GM12878 (cell line): Measurements from ENCODE around the gene PIP4K2A. TPM values are rescaled to one million over a fixed set of nuclear protein-coding genes. Genes with fewer than 3 reads are reported as not detected.

ENCODE experiments used
- ATAC-seq: fragments of 200-7000 bp; cut with Tn5 transposase; 3 replicates; pipeline ENCODE4 v1.9.1; 2020; ENCODE audit warnings: mild to moderate bottlenecking, moderate library complexity
- BruUV-seq: library from RNA; stranded (reverse); fragments of 400-500 nt; replicated peaks from 2 replicates; lab custom pipeline; 2021; lab: Mats Ljungman, UMichigan
- CTCF ChIA-PET: fragments of 300-600 bp; sonication (Branson Sonifier 250); formaldehyde crosslinking; extraction: SDS; loops from one replicate; lab custom pipeline; 2021; ENCODE audit warnings: inconsistent platforms; lab: Yijun Ruan, JAX
- POLR2A ChIA-PET: fragments of 350-600 bp; formaldehyde crosslinking; extraction: SDS; loops from one replicate; lab custom pipeline; 2021; ENCODE audit warnings: inconsistent platforms; lab: Charles Lee
- RAD21 ChIA-PET: fragments of 300-600 bp; sonication (Branson Sonifier 250); formaldehyde crosslinking; loops from one replicate; lab custom pipeline; 2023; ENCODE audit warnings: antibody characterized with exemption; ENCODE audit not compliant: unreplicated experiment; lab: Charles Lee
- SMC1A ChIA-PET: fragments of 300-600 bp; sonication (Branson Sonifier 250); formaldehyde crosslinking; loops from one replicate; lab custom pipeline; 2023; ENCODE audit not compliant: unreplicated experiment, uncharacterized antibody; lab: Charles Lee
- DNase-seq: peaks from one replicate; pipeline ENCODE4 v3.0.0-alpha.2; 2011; ENCODE audit warnings: low read depth, low spot score
- FAIRE-seq: peaks from 3 replicates; lab custom pipeline; 2011; peaks lifted over from hg19 to GRCh38; lab: Jason Lieb, UNC
- H2AFZ ChIP-seq: 2 replicates; pipeline ENCODE4 v1.6.0; 2011; ENCODE audit warnings: low read depth, low read length, control low read depth; ENCODE audit not compliant: control insufficient read depth
- H3K27ac ChIP-seq: 2 replicates; pipeline ENCODE4 v1.5.1; 2011; ENCODE audit warnings: control low read depth; ENCODE audit not compliant: control insufficient read depth, insufficient read depth
- H3K27me3 ChIP-seq, 2 experiments: replicated peaks in 1 of 2; 2 replicates each; pipeline versions ENCODE4 v1.6.0 to v1.6.1; 2011; ENCODE audit warnings: low read length in 1 of 2; ENCODE audit not compliant: control insufficient read depth in 2 of 2, insufficient read depth in 2 of 2
- H3K36me3 ChIP-seq, 2 experiments: 2 replicates each; pipeline ENCODE4 v1.5.1; 2011; ENCODE audit warnings: low read length in 1 of 2; ENCODE audit not compliant: control insufficient read depth in 2 of 2, insufficient read depth in 2 of 2
- H3K4me1 ChIP-seq: 2 replicates; pipeline ENCODE4 v1.6.1; 2011; ENCODE audit warnings: mild to moderate bottlenecking, low read length, moderate library complexity, mixed read lengths; ENCODE audit not compliant: control insufficient read depth, insufficient read depth
- H3K4me2 ChIP-seq: 2 replicates; pipeline ENCODE4 v1.6.0; 2011; ENCODE audit warnings: control low read depth; ENCODE audit not compliant: control insufficient read depth, insufficient read depth
- H3K4me3 ChIP-seq: fragments of 200-600 bp; sonication (generic); 2 replicates; pipeline ENCODE4 v1.5.1; 2016
- H3K79me2 ChIP-seq: 2 replicates; pipeline ENCODE4 v1.6.0; 2011; ENCODE audit warnings: low read length; ENCODE audit not compliant: control insufficient read depth, insufficient read depth
- H3K9ac ChIP-seq: 2 replicates; pipeline ENCODE4 v1.8.0; 2011; ENCODE audit warnings: low read length, control low read depth, mixed read lengths; ENCODE audit not compliant: control insufficient read depth, insufficient read depth
- H3K9me3 ChIP-seq: replicated peaks from 3 replicates; pipeline ENCODE4 v1.5.1; 2011; ENCODE audit warnings: mild to moderate bottlenecking, low read length; ENCODE audit not compliant: control insufficient read depth, insufficient read depth
- H4K20me1 ChIP-seq: 2 replicates; pipeline ENCODE4 v1.6.0; 2011; ENCODE audit not compliant: control insufficient read depth, insufficient read depth
- DPF2 ChIP-seq: fragments of 450-650 bp; IDR thresholded peaks from 2 replicates; pipeline ENCODE4 v1.6.1; 2017; ENCODE audit warnings: mild to moderate bottlenecking
- EED ChIP-seq: sonication (generic); IDR thresholded peaks from 2 replicates; pipeline ENCODE4 v1.6.1; 2016; ENCODE audit warnings: antibody characterized with exemption, low read depth
- ESRRA ChIP-seq: IDR thresholded peaks from 2 replicates; pipeline ENCODE4 v1.6.1; 2012; ENCODE audit warnings: mild to moderate bottlenecking, low read length, improper control_type of control experiment
- ETV6 ChIP-seq, 2 experiments: fragments of 450-650 bp in 1 of 2; IDR thresholded peaks in 1 of 2; conservative IDR thresholded peaks in 1 of 2; 2 replicates each; pipeline ENCODE4 v1.6.1; 2014; ENCODE audit warnings: antibody characterized with exemption in 1 of 2, borderline replicate concordance in 1 of 2, low read depth in 1 of 2, mild to moderate bottlenecking in 1 of 2, moderate library complexity in 1 of 2
- IKZF2 ChIP-seq, 2 experiments: fragments of 450-650 bp; IDR thresholded peaks; 2 replicates each; pipeline ENCODE4 v1.6.1; 2017; ENCODE audit warnings: mild to moderate bottlenecking in 2 of 2, moderate library complexity in 2 of 2
- MEF2B ChIP-seq: fragments of 450-650 bp; IDR thresholded peaks from 2 replicates; pipeline ENCODE4 v1.6.1; 2018; ENCODE audit warnings: mild to moderate bottlenecking, moderate library complexity; ENCODE audit not compliant: partially characterized antibody, poor library complexity, severe bottlenecking
- POLR2AphosphoS5 ChIP-seq: IDR thresholded peaks from 2 replicates; pipeline ENCODE4 v1.6.1; 2011; ENCODE audit warnings: mild to moderate bottlenecking, low read length, inconsistent platforms
- RB1 ChIP-seq: fragments of 450-650 bp; formaldehyde crosslinking; IDR thresholded peaks from 2 replicates; pipeline ENCODE4 v1.6.1; 2017; ENCODE audit warnings: mild to moderate bottlenecking, borderline replicate concordance
- SPI1 ChIP-seq: IDR thresholded peaks from 2 replicates; pipeline ENCODE4 v1.6.1; 2011; ENCODE audit warnings: low read depth, mild to moderate bottlenecking, low read length, moderate library complexity, borderline replicate concordance; ENCODE audit not compliant: insufficient read depth
- whole genome bisulfite sequencing: methylation state at CpG from one replicate; pipeline ENCODE4 v1.1.6; 2016; ENCODE audit warnings: low lambda C conversion rate; ENCODE audit not compliant: insufficient replicate concordance, insufficient coverage; ENCODE audit errors: missing lambda C conversion rate; 5-methylcytosine and 5-hydroxymethylcytosine counted together
- in situ Hi-C: fragments of 300-500 bp; cut with MboI; formaldehyde crosslinking; loops from 9 replicates; pipeline ENCODE4 v1.14.3; 2018; ENCODE audit warnings: mixed read lengths
- intact Hi-C: fragments of 100-400 bp; cut with micrococcal nuclease; formaldehyde crosslinking; loops from one replicate; pipeline ENCODE4 v1.14.2; 2022; ENCODE audit not compliant: unreplicated experiment
- polyA plus RNA-seq, 11 experiments: library from polyadenylated mRNA; depleted of rRNA in 4 of 11; unstranded in 6 of 11; stranded (reverse) in 5 of 11; fragments of >200 nt; fragmentation: Nextera tagmentation in 4 of 11; fragmentation: Illumina TruSeq in 1 of 11; extraction: Ambion mirVana in 4 of 11; extraction: Trizol in 1 of 11; gene quantifications; 1 replicate in 1 of 11; 2 replicates in 10 of 11; pipeline versions ENCODE4 v1.2.1 to v1.2.3, GENCODE V29; 2011 to 2016; ENCODE audit warnings: inconsistent platforms in 2 of 11, missing spikeins in 2 of 11, low read depth in 1 of 11
- total RNA-seq, 4 experiments: library from RNA; depleted of rRNA in 3 of 4; stranded (reverse); fragments of >200 nt in 3 of 4; fragmentation: Illumina TruSeq in 1 of 4; extraction: Trizol in 1 of 4; gene quantifications; 2 replicates each; pipeline versions ENCODE4 v1.2.1 to v1.2.3, GENCODE V29; 2013 to 2021
- TF ChIP-seq, protein P1 (sequence below): IDR thresholded peaks from 2 replicates; pipeline ENCODE4 v1.6.1; 2012; ENCODE audit warnings: improper control_type of control experiment, low read depth, low read length; ENCODE audit not compliant: insufficient replicate concordance
- TF ChIP-seq, protein P2 (sequence below): fragments of 450-650 bp; IDR thresholded peaks from 2 replicates; pipeline ENCODE4 v1.6.1; 2017; ENCODE audit warnings: mild to moderate bottlenecking, moderate library complexity

Gene PIP4K2A
- total and polyA plus RNA-seq, 10 of the 15 experiments (the other 5 are each of a cell fraction or from before 2014, with no cell fraction given) = 54.3 to 139 (median 84.4) TPM

DNA sequence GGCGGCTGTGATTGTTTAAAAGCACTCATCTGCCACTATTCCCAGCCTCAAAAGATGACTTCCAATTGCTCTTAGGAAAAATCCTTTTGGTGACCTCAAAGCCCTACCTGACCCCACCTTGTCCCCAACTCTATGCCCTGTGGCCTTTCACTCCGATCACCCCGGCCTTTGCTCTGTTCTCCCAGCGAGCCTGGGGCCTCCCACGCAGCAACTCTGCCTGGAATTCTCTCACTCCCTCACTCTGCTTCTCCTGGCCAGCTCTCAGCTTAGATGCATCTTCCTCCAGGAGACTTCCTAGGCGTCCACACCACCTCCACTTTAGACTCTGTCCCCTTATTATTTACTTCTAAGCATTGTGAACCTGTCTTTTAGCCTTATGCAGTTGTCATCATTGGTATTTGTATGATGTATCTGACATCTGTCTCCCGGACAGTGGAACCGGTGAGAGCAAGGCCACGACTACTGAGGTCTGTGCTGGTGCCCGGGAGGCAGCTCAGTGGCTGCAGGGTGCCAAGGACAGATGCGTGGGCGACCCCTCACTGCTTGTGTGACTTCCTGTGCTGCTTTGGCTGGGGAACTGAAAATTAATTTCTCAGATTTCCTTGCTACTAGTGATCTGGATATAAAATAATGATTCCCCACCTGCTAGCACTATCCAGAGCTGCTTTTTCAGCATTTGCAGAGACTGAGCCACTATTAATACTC, 63.0 kb downstream of the PIP4K2A start (continued):
- TF ChIP-seq, protein P1, sequence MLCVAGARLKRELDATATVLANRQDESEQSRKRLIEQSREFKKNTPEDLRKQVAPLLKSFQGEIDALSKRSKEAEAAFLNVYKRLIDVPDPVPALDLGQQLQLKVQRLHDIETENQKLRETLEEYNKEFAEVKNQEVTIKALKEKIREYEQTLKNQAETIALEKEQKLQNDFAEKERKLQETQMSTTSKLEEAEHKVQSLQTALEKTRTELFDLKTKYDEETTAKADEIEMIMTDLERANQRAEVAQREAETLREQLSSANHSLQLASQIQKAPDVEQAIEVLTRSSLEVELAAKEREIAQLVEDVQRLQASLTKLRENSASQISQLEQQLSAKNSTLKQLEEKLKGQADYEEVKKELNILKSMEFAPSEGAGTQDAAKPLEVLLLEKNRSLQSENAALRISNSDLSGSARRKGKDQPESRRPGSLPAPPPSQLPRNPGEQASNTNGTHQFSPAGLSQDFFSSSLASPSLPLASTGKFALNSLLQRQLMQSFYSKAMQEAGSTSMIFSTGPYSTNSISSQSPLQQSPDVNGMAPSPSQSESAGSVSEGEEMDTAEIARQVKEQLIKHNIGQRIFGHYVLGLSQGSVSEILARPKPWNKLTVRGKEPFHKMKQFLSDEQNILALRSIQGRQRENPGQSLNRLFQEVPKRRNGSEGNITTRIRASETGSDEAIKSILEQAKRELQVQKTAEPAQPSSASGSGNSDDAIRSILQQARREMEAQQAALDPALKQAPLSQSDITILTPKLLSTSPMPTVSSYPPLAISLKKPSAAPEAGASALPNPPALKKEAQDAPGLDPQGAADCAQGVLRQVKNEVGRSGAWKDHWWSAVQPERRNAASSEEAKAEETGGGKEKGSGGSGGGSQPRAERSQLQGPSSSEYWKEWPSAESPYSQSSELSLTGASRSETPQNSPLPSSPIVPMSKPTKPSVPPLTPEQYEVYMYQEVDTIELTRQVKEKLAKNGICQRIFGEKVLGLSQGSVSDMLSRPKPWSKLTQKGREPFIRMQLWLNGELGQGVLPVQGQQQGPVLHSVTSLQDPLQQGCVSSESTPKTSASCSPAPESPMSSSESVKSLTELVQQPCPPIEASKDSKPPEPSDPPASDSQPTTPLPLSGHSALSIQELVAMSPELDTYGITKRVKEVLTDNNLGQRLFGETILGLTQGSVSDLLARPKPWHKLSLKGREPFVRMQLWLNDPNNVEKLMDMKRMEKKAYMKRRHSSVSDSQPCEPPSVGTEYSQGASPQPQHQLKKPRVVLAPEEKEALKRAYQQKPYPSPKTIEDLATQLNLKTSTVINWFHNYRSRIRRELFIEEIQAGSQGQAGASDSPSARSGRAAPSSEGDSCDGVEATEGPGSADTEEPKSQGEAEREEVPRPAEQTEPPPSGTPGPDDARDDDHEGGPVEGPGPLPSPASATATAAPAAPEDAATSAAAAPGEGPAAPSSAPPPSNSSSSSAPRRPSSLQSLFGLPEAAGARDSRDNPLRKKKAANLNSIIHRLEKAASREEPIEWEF = no peak
- TF ChIP-seq ETV6 (conservative IDR thresholded peaks at IDR 0.05 in 1 of 2, IDR thresholded peaks at IDR 0.05 in 1 of 2; ENCODE audit: borderline replicate concordance in 1 of 2, low read depth in 1 of 2) = peak in 1 of 2 experiments; percentile 11; a peak in 1 of 4 replicates
- TF ChIP-seq SPI1 = peak; percentile 67

DNA sequence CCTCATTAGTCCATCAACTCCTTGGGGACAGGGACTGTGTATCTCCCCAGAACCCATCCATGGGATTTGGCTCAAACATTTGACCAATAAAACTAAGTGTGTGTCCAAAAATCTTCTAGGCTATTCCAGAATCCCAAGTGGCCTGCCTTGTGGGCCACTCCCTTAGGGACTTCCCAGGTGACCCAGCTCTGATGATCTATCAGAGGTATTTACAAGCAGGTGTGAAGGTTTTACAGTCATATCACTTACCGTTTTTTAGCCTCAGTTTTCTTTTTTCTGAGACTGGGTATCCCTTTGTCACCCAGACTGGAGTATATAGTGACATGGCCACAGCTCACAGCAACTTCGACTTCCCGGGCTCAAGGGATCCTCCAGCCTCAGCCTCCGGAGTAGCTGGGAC, 64.4 kb downstream of the PIP4K2A start:
- intact Hi-C loops (loop anchor here (5.0 kb wide), 3 partner anchors 43 to 337 kb away; partner anchors contain the start of gene PIP4K2A), in situ Hi-C loops (no loop called here)
- no peak overlapping the region for H2AFZ ChIP-seq
- CTCF ChIA-PET = interaction anchor here (0.8 to 12.1 kb wide), 13 partner anchors 9 to 77 kb away, joined by 3 to 72 read pairs (median 4); no protein-coding TSS in a partner anchor
- peaks cover 95% of the 10 kb centered on the region for H3K79me2 ChIP-seq
- DNase-seq (no peak), FAIRE-seq (no peak), ATAC-seq (peak; percentile 14)
- peak overlapping the region; percentile 78 for H3K27ac ChIP-seq
- no peaks in the 10 kb centered on the region for H3K27me3 ChIP-seq
- H3K4me1 ChIP-seq = peaks cover 92% of the 10 kb centered on the region
- H3K9me3 ChIP-seq = no peaks in the 10 kb centered on the region
- H3K4me3 ChIP-seq = peak overlapping the region; percentile 9; the same call in 1 of the 2 replicates
- H3K4me2 ChIP-seq = peak overlapping the region; percentile 78
- no TSS peak for BruUV-seq
- no peaks in the 10 kb centered on the region; a peak in 1 of 4 replicates for H3K36me3 ChIP-seq
- SMC1A ChIA-PET = interaction anchor here (0.6 to 13.5 kb wide), 28 partner anchors 9 to 117 kb away, joined by 3 to 172 read pairs (median 6); partner anchors contain the start of gene PIP4K2A
- POLR2A ChIA-PET = interaction anchor here (0.7 to 6.2 kb wide), 16 partner anchors 14 to 63 kb away, joined by 3 to 30 read pairs (median 8); no protein-coding TSS in a partner anchor
- H4K20me1 ChIP-seq = no peaks in the 10 kb centered on the region
- peak overlapping the region; percentile 44 for H3K9ac ChIP-seq
- RAD21 ChIA-PET = interaction anchor here (0.5 to 9.1 kb wide), 24 partner anchors 10 to 110 kb away, joined by 3 to 99 read pairs (median 6); no protein-coding TSS in a partner anchor
- WGBS = 70% methylated on average over 4 of the region's 4 CpGs
- TF ChIP-seq MEF2B (peak; percentile 24), POLR2AphosphoS5 (no peak), EED (no peak), IKZF2 (IDR thresholded peaks at IDR 0.05) (peak in 1 of 2 experiments; percentile 38; a peak in 1 of 4 replicates), DPF2 (no peak), ESRRA (no peak), RB1 (no peak)
- TF ChIP-seq, protein P2, sequence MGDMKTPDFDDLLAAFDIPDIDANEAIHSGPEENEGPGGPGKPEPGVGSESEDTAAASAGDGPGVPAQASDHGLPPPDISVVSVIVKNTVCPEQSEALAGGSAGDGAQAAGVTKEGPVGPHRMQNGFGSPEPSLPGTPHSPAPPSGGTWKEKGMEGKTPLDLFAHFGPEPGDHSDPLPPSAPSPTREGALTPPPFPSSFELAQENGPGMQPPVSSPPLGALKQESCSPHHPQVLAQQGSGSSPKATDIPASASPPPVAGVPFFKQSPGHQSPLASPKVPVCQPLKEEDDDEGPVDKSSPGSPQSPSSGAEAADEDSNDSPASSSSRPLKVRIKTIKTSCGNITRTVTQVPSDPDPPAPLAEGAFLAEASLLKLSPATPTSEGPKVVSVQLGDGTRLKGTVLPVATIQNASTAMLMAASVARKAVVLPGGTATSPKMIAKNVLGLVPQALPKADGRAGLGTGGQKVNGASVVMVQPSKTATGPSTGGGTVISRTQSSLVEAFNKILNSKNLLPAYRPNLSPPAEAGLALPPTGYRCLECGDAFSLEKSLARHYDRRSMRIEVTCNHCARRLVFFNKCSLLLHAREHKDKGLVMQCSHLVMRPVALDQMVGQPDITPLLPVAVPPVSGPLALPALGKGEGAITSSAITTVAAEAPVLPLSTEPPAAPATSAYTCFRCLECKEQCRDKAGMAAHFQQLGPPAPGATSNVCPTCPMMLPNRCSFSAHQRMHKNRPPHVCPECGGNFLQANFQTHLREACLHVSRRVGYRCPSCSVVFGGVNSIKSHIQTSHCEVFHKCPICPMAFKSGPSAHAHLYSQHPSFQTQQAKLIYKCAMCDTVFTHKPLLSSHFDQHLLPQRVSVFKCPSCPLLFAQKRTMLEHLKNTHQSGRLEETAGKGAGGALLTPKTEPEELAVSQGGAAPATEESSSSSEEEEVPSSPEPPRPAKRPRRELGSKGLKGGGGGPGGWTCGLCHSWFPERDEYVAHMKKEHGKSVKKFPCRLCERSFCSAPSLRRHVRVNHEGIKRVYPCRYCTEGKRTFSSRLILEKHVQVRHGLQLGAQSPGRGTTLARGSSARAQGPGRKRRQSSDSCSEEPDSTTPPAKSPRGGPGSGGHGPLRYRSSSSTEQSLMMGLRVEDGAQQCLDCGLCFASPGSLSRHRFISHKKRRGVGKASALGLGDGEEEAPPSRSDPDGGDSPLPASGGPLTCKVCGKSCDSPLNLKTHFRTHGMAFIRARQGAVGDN = no peak
